Activated naive CD8-positive, alpha-beta T cell treated with anti-CD3 and anti-CD28 coated beads, Interleukin-2, amount 10 ng/mL, durations not matched to agents 7 days and 5 days (primary cell): Measurements from ENCODE around the gene MPPED1. TPM values are rescaled to one million over a fixed set of nuclear protein-coding genes. Genes with fewer than 3 reads are reported as not detected.

ENCODE experiments used
- ATAC-seq: fragments of 150-1000 bp; cut with Tn5 transposase; one replicate; pipeline ENCODE4 v1.10.0; 2021; ENCODE audit warnings: low read depth, moderate library complexity
- POLR2A ChIA-PET: fragments of 350-600 bp; sonication (Branson Sonifier 250); formaldehyde crosslinking; loops from one replicate; lab custom pipeline; 2021; ENCODE audit warnings: antibody characterized with exemption; lab: Charles Lee
- DNase-seq: peaks from one replicate; pipeline ENCODE4 v3.0.0; 2021
- H3K27ac Mint-ChIP-seq: one replicate; pipeline ENCODE4 v1.8.0; 2022; ENCODE audit warnings: mild to moderate bottlenecking, mixed read lengths
- H3K27me3 Mint-ChIP-seq: one replicate; pipeline ENCODE4 v1.8.0; 2022; ENCODE audit warnings: mild to moderate bottlenecking, moderate library complexity, mixed read lengths
- H3K36me3 Mint-ChIP-seq: one replicate; pipeline ENCODE4 v1.8.0; 2021; ENCODE audit warnings: mild to moderate bottlenecking, mixed read lengths
- H3K4me1 Mint-ChIP-seq: one replicate; pipeline ENCODE4 v1.8.0; 2021; ENCODE audit warnings: mixed read lengths
- H3K4me3 Mint-ChIP-seq: one replicate; pipeline ENCODE4 v1.8.0; 2022; ENCODE audit warnings: mild to moderate bottlenecking, moderate library complexity, mixed read lengths
- H3K9me3 Mint-ChIP-seq: one replicate; pipeline ENCODE4 v1.8.0; 2021; ENCODE audit warnings: mixed read lengths
- total RNA-seq, 2 experiments: library from RNA; stranded (reverse); gene quantifications; one replicate each; pipeline ENCODE4 v1.2.3, GENCODE V29; 2021

The MPPED1 gene
- total RNA-seq, 2 experiments from 2014 or later = not detected

GRCh38 chr22:43466710-43467109 lies 54.9 kb downstream of the MPPED1 start:
- POLR2A ChIA-PET = no interaction called here
- H3K27ac Mint-ChIP-seq = no peak overlapping the region

GRCh38 chr22:43467216-43467940 lies 55.6 kb downstream of the MPPED1 start:
- ATAC-seq = no peak
- POLR2A ChIA-PET = no interaction called here
- H3K27ac Mint-ChIP-seq = no peak overlapping the region
- H3K9me3 Mint-ChIP-seq = peaks cover 1% of the 10 kb centered on the region
- H3K4me3 Mint-ChIP-seq = no peak overlapping the region
- H3K36me3 Mint-ChIP-seq = no peaks in the 10 kb centered on the region
- H3K27me3 Mint-ChIP-seq = peaks cover 7% of the 10 kb centered on the region
- no peaks in the 10 kb centered on the region for H3K4me1 Mint-ChIP-seq
- no peak for DNase-seq

More at GRCh38 chr22:43466710-43467109, 54.9 kb downstream of the MPPED1 start:
- DNase-seq (no peak), ATAC-seq (no peak)
- Mint-ChIP-seq H3K36me3 (no peaks in the 10 kb centered on the region), H3K9me3 (peaks cover 1% of the 10 kb centered on the region), H3K4me3 (no peak overlapping the region), H3K27me3 (peaks cover 7% of the 10 kb centered on the region), H3K4me1 (no peaks in the 10 kb centered on the region)

- Mint-ChIP-seq H3K36me3 (no peaks in the 10 kb centered on the region), H3K4me3 (no peak overlapping the region), H3K9me3 (no peaks in the 10 kb centered on the region), H3K27ac (no peak overlapping the region), H3K4me1 (no peaks in the 10 kb centered on the region), H3K27me3 (peaks cover 3% of the 10 kb centered on the region)
- ATAC-seq (no peak), DNase-seq (no peak)
- POLR2A ChIA-PET = no interaction called here
Observed at GRCh38 chr22:43470253-43470652, 58.4 kb downstream of the MPPED1 start.

- H3K4me3 Mint-ChIP-seq = no peak overlapping the region
- no peak for DNase-seq
- H3K36me3 Mint-ChIP-seq = no peaks in the 10 kb centered on the region
- no peak overlapping the region for H3K27ac Mint-ChIP-seq
- H3K4me1 Mint-ChIP-seq = no peaks in the 10 kb centered on the region
- ATAC-seq = no peak
- H3K9me3 Mint-ChIP-seq = no peaks in the 10 kb centered on the region
- POLR2A ChIA-PET = no interaction called here
- peaks cover 3% of the 10 kb centered on the region for H3K27me3 Mint-ChIP-seq
Observed at GRCh38 chr22:43470941-43471585, 59.2 kb downstream of the MPPED1 start.

- POLR2A ChIA-PET = no interaction called here
- H3K36me3 Mint-ChIP-seq = no peaks in the 10 kb centered on the region
- no peak overlapping the region for H3K4me3 Mint-ChIP-seq
- no peak overlapping the region for H3K27ac Mint-ChIP-seq
- H3K27me3 Mint-ChIP-seq = peaks cover 1% of the 10 kb centered on the region
- DNase-seq = no peak
- H3K9me3 Mint-ChIP-seq = no peaks in the 10 kb centered on the region
- no peak for ATAC-seq
- no peaks in the 10 kb centered on the region for H3K4me1 Mint-ChIP-seq
Observed at GRCh38 chr22:43471606-43472135, 59.9 kb downstream of the MPPED1 start.

- DNase-seq (no peak), ATAC-seq (no peak)
Observed at GRCh38 chr22:43473031-43473430, 61.2 kb downstream of the MPPED1 start.

GRCh38 chr22:43473441-43473840 lies 61.6 kb downstream of the MPPED1 start:
- Mint-ChIP-seq H3K36me3 (no peaks in the 10 kb centered on the region), H3K27ac (no peak overlapping the region), H3K4me1 (no peaks in the 10 kb centered on the region), H3K27me3 (no peaks in the 10 kb centered on the region), H3K4me3 (no peak overlapping the region), H3K9me3 (no peaks in the 10 kb centered on the region)
- no peak for DNase-seq
- no peak for ATAC-seq
- POLR2A ChIA-PET = no interaction called here

More at GRCh38 chr22:43473031-43473430, 61.2 kb downstream of the MPPED1 start:
- no peaks in the 10 kb centered on the region for H3K9me3 Mint-ChIP-seq
- POLR2A ChIA-PET = no interaction called here
- no peak overlapping the region for H3K27ac Mint-ChIP-seq
- H3K4me1 Mint-ChIP-seq = no peaks in the 10 kb centered on the region
- H3K4me3 Mint-ChIP-seq = no peak overlapping the region
- H3K36me3 Mint-ChIP-seq = no peaks in the 10 kb centered on the region
- H3K27me3 Mint-ChIP-seq = no peaks in the 10 kb centered on the region

GRCh38 chr22:43474161-43475101 lies 62.6 kb downstream of the MPPED1 start:
- no peaks in the 10 kb centered on the region for H3K9me3 Mint-ChIP-seq
- H3K4me3 Mint-ChIP-seq = no peak overlapping the region
- H3K36me3 Mint-ChIP-seq = no peaks in the 10 kb centered on the region
- DNase-seq (no peak), ATAC-seq (no peak)
- H3K27me3 Mint-ChIP-seq = no peaks in the 10 kb centered on the region
- H3K4me1 Mint-ChIP-seq = no peaks in the 10 kb centered on the region
- H3K27ac Mint-ChIP-seq = no peak overlapping the region
- POLR2A ChIA-PET = no interaction called here

GRCh38 chr22:43475549-43476076 lies 63.8 kb downstream of the MPPED1 start:
- H3K36me3 Mint-ChIP-seq = no peaks in the 10 kb centered on the region
- no peaks in the 10 kb centered on the region for H3K27me3 Mint-ChIP-seq
- DNase-seq = no peak
- POLR2A ChIA-PET = no interaction called here
- H3K9me3 Mint-ChIP-seq = no peaks in the 10 kb centered on the region
- H3K27ac Mint-ChIP-seq = no peak overlapping the region
- ATAC-seq = no peak
- H3K4me1 Mint-ChIP-seq = peaks cover 4% of the 10 kb centered on the region
- H3K4me3 Mint-ChIP-seq = no peak overlapping the region

GRCh38 chr22:43476341-43476740 lies 64.5 kb downstream of the MPPED1 start:
- H3K4me1 Mint-ChIP-seq = peaks cover 7% of the 10 kb centered on the region
- no peak overlapping the region for H3K4me3 Mint-ChIP-seq
- H3K27ac Mint-ChIP-seq = no peak overlapping the region
- no peaks in the 10 kb centered on the region for H3K36me3 Mint-ChIP-seq
- no peaks in the 10 kb centered on the region for H3K27me3 Mint-ChIP-seq
- DNase-seq (no peak), ATAC-seq (no peak)
- no peaks in the 10 kb centered on the region for H3K9me3 Mint-ChIP-seq
- POLR2A ChIA-PET = no interaction called here

- no peaks in the 10 kb centered on the region for H3K36me3 Mint-ChIP-seq
- H3K4me1 Mint-ChIP-seq = peaks cover 14% of the 10 kb centered on the region
- ATAC-seq (no peak), DNase-seq (no peak)
- H3K9me3 Mint-ChIP-seq = no peaks in the 10 kb centered on the region
- no peaks in the 10 kb centered on the region for H3K27me3 Mint-ChIP-seq
- H3K27ac Mint-ChIP-seq = no peak overlapping the region
- POLR2A ChIA-PET = no interaction called here
- H3K4me3 Mint-ChIP-seq = no peak overlapping the region
Observed at GRCh38 chr22:43476751-43477725, 65.2 kb downstream of the MPPED1 start.

- H3K4me3 Mint-ChIP-seq = no peak overlapping the region
- no peaks in the 10 kb centered on the region for H3K9me3 Mint-ChIP-seq
- DNase-seq = no peak
- H3K36me3 Mint-ChIP-seq = no peaks in the 10 kb centered on the region
- no peaks in the 10 kb centered on the region for H3K27me3 Mint-ChIP-seq
- no peak overlapping the region for H3K27ac Mint-ChIP-seq
- H3K4me1 Mint-ChIP-seq = peaks cover 14% of the 10 kb centered on the region
- POLR2A ChIA-PET = no interaction called here
- ATAC-seq = no peak
Observed at GRCh38 chr22:43477966-43478365, 66.2 kb downstream of the MPPED1 start.
